GM21515 (cell line): ENCODE measurements around the gene PCID2.
A peak's percentile ranks its signal among the peaks of the same experiment; 100 is the strongest.

ENCODE experiments used
- ATAC-seq: cut with Tn5 transposase; IDR thresholded peaks from one replicate; pipeline ENCODE4 v1.9.1; 2021; ENCODE audit not compliant: unreplicated experiment

PCID2 gene

DNA sequence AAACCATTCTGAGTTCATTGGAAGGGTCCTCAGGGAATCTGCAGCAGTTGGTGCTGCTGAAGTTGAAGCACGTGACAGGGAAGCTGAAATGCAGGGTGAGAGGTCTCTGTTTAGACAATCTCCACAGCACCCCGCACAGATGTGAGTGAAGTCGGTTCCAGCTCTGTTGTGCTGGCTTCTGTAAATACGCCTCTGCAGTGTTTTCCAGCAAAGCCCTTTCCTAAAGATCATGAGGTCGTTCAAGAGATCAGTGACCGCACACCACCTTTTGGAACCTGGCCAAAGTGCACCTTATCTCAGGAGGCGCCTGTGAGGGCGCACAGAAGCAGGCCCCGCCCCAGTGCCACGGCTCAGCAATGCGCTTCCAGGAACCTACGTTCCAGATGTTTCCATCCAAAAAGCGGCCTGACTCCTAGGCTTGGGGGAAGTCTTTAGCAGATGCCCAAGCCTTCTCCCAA is 11.7 kb upstream of the PCID2 start:
- no peak for ATAC-seq

DNA sequence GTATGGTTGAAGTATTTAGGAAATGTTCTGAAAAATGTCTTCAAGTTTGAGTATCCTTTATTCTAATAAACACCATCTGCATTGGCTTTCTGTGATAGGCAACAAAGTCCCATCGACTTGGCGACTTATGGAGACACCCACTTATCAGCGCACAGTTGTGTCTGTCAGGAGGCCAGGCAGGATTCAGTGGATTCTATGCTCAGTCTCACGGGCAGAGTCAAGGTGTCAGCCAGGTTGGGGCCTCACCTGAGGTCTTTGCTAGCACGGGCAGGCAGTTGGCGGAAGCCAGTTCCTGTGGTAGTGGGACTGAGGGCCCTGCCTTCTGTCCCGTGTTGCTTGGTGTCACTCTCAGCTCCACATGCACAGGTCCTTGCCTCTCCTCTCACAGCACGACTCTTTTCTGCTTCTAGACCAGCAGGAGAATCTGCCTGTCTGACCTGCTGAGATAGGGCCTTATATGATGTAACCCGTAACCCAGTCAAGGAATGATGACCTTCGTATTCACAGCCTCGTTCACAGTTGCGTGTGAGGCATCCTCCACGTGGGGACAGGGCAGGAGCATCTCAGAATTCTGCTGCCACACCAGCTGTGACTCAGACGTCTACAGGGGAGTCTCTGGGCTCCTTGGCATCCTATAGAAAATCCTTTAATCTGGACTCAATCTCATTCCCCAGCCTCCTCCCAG is 10.9 kb upstream of the PCID2 start:
- ATAC-seq: no peak

DNA sequence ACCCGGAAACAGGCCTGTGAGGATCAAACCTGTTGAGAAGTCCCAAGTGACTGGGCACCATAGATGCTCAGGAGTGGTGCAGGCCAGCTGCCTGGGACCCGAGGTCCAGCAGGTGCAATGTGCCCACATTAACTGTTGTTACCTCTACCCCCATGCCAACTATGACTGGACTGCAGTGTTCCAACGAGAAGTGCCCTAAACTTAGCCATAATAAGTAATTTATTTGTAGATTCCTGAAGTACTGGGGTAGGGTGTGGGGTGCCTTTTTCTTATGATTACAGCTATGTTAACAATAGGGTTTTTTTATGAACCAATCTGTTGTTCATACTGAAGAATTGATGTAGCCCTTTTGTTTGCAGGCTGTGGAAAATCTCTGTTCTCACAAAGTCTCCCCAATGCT is 10.1 kb upstream of the PCID2 start:
- ATAC-seq: no peak

DNA sequence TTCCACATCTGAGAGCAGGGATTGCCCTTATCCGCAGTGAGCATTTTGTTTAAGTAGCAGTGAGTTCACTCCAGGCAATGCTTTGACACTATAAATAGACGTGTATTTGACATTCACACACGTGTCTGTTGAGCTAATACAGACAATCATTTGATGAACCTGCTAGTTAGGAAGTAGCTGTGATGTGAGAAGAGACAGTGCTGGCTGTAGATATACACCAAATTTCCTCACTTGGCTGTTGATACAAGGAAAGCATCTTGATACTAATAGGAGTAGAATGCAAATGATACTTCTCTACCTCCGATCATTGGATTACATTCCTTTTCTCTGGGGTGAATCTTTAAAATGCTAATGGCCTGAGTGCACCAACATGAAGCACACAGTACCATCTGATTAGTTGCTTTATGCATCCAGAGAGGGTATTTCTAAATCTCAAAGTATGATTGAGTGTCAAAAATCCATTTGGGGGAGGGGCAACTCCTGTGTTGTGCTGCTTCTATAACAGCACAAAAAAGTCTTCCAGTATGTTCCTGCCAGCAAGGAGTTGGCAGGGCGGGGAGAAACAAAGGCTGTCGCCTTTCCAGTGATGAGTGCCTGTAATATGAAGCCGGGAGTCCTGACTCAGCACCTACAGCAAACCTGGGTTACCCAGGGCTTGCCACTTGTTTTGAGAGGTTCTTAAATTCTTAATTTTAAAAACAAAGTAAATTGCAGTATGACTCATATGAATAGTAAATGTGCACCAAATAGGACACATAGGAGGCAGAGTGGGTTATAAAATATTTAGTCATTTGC is 8.0 kb upstream of the PCID2 start:
- ATAC-seq: no peak

DNA sequence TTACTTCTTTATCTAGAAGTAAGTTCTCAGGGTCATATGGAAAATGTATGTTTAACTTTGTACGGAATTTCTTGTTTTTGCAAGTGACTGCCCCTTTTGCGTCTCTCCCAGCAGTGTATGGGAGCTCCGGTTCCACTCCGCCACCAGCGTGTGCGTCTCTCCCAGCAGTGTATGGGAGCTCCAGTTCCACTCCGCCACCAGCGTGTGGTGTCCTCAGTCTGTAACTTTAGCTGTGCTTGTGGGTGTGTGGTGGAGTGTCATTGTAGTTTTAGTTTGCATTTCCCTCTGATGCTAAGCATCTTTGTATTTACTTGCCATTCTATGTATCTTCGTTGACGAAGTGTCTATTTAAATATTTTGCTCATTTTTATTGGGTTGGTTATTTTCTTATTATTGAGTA is 3.3 kb upstream of the PCID2 start:
- ATAC-seq: no peak

DNA sequence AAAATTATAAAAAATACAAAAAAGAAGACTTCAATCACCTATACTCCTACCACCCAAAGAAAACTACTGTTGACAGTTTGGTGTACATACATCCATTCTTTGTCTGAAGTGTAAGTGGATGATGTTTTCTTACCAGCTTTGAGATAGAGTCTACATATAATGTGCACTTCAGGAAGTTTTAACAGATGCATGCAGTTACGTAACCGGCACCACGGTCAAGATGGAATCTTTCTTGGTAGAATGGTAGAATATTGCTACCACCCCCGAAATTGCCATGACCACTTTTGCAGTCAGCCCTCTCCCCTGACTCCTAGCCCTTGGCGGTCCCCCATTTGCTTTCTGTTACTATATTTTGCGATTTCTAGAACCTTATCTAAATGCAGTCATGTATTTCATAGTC is 2.4 kb upstream of the PCID2 start:
- no peak for ATAC-seq

DNA sequence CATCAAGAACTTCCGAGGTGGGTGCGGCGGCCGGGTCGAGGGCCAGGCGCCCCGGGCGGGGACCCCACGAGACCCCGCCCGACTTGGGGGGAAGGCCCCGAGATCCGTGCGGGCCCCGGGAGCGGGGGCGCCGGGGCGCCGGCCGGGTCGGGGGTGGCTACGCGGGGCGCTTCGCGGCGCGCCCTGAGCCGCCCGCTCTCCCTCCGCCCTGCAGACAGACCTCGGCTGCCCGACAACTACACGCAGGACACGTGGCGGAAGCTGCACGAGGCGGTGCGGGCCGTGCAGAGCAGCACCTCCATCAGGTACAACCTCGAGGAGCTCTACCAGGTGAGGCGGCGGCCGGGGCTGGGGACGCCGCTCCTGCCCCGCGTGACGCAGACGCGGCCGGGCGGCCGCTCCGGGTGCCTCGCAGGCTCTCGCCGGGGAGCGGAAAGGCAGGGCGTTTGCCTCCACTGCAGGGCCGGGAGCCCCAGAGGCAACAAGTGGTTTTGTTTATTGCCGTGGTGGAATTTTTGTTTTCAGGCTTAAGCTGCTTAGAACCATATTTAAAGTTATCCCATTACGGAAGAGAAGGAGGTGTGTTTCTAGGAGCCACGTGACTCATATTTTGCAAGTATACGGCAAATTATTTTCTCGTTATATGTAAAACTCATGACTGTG is 1.4 kb upstream of the PCID2 start:
- peak; percentile 44 for ATAC-seq

DNA sequence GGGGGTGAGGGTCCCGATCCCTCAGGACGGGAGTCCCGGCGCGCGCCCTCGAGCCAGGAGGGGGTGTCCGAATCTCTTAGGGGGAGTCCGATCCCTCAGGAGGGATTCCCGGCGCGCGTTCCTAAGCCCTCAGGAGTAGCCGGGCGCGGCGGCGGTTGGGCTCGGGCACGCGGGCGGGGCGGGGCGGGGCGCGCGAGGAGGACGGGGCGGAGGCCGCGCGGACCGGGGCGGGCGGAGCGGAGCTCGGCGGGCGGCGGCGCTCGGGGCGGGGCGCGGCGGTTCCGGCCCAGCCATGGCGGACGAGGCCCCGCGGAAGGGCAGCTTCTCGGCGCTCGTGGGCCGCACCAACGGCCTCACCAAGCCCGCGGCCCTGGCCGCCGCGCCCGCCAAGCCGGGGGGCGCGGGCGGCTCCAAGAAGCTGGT is 878 bp upstream of the PCID2 start, which contains the start of gene CUL4A:
Gene CUL4A, plus strand, starts transcription at position 278 of the 423 bp plus-strand sequence. Its CDS starts 15 bp downstream, at position 293.
- peak; percentile 37 for ATAC-seq

DNA sequence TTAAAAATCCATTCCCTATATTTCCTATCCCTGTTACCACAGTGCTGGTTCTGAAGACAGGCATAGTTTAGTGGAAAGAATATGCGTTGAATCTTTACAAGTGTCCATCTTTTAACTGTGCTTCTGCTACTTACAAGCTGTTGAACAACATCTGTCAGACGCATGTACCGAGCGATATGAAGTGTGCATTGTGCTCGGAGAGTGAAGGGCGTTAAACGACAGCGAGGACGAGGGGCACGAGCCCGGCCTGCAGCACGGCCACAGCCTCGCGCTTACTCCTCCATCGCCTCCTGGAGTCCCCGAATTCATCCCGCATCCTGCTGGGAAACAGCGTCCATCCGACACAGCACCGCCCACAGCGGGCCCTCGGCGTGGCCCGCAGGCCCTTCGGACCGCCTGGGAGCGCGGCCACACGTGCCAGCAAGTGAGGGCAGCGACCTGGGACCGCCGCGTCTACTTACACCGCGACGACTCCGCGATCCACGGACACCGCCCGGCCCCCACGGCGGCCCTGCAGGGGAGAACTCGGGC is 514 bp downstream of the PCID2 start:
- ATAC-seq: peak; percentile 25

DNA sequence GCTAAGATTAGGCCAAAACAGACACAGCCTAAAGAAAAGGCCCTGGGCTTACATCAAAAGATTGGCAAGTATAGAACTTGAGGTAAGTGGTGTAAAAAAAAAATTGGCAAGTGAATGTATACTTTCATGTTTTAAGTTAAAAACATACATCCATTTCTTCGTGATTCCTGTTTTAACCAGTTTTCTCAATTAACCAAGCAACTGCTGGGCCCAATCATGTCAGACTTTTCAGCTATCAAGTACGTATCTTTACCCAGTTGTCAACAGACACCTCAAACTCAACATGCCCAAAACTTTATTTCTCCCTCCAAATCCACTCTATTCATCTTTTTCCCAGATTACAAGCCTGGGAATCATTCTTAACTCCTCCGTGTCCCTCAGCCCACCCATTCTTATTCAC is 1.0 kb downstream of the PCID2 start:
- no peak for ATAC-seq

DNA sequence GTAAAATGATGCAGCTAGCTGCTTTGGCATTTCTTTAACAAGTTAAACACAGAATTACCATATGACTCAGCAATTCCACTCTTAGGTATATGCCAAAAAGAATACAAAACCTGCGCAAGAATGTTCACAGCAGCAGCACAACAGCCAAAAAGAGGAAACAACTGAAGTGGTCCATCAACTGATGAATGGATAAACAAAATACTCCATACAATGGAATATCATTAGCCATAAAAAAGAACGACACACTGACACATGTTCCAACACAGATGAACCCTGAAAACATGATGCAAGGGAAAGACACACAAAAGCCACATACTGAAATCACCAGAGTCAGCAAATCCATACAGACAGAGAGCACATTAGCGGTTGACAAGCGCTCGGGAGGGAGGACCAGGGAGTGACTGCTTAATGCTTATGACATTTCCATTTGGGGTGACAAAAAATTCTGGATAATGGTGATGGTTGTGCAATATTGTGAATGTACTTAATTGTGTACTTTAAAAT is 3.0 kb downstream of the PCID2 start:
- no peak for ATAC-seq

DNA sequence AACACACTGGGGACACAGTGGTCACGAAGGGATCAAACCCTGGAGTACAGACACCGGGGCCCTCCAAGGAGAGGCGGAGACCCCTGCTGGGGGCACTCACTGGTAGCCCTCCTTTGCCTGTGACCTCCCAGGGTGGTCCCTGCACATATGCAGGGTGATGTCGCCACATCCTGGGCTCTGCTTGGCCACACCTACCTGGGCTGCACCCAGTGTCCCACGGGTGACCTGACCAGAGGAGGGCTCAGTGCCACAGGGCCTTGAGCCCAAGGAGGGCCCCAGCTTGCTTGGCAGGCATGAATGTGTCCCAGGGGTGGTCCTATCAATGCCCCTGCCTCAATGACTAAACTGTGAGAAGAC is 4.1 kb downstream of the PCID2 start:
- ATAC-seq: no peak

DNA sequence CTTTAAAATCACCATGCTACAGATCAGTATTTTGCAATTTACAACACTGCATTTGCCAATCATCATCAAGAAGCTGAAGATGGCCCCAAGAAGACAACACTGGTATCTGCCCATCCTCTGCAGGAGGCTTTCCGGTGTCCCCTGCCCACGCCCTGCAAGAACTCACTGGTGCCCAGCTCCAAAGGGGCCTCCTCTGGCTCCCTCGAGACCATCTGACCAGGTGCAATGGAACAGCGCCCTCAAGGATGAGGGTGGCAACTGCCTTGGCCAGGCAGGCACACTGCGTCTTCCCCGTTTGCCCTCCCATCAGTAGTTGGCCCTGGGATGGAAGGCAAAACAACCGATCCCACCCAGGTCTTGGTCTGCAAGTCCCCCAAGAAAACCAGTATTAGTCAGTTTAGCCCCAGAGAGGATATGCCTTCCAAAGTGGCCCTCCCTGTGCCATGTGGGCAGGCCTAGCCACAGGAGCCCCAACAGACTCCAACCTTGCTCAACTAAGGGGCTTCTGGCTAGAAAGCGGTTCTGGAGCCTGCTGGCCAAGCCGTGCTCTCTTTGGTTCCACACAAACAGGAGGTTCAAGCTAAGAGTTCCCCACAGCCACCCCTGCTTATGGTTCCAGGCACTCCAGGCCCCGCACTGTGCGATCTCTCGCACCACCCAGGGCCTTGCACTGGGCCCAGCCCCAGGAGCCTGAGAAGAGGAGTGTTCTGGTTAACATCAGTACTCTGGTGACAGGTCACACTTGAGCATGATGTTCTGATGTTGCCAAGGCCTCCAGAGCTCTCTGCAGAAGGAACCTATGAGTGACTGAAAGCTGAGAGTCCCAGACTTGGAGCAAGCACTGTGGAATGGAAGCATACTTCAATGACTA is 4.7 kb downstream of the PCID2 start:
- no peak for ATAC-seq

DNA sequence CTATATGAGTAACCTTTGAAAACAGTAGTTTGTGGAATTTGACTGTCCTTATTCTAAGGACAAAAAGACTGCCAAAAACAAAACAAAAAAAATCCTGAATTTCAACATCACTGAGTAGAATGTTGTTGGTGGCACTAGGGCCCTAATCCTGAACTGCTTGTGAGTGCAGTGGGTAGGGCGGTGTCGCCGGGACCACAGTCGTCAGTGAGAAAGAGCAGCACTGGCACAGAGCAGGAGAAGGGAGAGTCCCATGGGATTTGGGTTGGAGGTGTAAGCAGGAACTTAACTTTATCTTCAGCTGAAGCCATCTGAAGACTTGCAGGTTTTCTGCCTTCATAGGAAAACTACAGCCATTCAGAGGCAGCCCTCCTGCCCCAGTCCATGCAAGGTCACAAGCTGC is 5.6 kb downstream of the PCID2 start:
- ATAC-seq: no peak

DNA sequence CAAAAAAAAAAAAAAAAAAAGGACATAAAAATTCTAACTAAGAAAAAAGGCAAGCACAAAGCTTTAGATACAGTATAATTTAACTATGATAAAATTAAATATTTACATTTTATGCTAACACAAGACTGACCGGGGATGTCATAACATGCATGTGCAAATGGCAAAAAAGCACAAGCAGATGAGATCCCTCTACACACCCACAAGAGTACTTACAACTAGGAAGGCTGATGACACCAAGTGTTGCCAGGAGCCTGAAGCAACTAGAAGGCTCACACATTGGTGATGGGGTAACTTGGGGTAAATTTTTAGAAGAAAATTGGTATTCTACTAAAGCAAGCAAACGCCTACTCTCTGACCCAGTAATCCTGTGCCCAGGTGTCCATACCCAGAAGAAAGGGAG is 6.7 kb downstream of the PCID2 start:
- ATAC-seq: no peak

DNA sequence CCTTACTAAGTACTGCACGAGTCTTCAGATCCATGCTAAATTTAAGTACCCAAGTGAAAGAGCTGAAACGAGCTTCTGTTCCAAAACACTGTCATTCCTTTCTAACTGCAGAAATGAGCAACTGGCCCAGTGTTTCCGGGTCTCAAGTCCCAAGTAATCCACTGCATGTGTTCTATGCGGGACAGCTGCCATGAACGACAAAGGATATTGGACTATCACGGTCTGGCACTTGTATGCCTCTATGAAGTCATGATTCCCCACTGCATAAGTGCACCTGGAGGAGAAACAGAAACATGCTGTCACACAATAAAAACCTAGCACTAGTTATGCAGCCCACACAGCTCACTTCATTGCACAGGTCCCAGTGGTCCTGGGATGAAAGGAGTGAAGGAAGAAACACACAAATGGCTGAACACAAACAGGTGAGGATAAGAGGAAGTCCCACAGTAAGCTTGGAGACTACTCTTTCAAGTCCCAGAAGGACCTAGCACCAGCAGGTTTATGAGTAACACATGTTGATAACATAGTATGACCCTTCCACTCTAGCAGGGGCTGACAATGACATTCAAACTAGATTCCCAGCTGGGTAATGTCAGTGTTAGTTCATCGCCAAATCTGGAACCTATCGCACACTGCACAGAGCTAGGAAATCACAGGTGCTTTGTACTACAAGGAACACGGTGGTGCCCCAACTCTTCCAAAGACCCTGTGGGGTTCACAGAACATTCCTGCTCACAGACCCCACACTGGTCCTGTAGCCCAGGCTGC is 11.3 kb downstream of the PCID2 start:
- ATAC-seq: no peak

DNA sequence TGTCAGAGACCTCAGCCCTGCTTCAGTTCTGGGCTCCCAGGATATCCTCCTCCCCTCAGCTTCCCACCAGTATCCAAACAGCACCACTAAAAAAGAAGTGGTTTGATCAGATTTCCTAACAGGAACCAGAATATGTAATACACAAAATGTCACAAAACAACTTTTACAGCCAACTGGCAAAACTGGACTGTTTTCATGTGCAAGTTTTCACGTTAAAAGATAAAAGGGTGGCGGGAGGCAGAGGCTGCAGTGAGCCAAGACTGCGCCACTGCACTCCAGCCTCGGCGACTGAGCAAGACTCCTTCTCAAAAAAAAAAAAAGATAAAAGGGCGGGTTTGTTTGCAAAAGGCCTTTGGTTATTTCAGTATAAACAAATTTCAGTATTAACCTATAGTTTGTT is 13.1 kb downstream of the PCID2 start:
- no peak for ATAC-seq

DNA sequence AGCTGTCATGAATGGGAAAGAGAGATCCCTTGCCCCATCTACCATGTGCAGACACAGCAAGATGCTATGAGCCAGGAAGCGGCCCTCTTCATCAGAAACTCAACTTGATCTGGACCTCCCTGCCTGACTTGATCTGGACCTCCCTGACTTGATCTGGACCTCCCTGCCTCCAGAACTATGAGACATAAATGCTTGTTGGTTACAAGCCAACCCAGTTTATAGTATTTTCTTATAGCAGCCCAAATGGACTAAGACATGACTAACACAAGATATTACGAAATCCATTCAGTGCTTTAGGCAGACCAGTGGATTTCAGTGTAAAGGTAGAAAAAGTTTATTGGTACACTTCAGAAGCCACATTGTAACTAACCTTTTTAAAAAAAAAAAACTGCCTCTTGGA is 15.6 kb downstream of the PCID2 start:
- no peak for ATAC-seq

DNA sequence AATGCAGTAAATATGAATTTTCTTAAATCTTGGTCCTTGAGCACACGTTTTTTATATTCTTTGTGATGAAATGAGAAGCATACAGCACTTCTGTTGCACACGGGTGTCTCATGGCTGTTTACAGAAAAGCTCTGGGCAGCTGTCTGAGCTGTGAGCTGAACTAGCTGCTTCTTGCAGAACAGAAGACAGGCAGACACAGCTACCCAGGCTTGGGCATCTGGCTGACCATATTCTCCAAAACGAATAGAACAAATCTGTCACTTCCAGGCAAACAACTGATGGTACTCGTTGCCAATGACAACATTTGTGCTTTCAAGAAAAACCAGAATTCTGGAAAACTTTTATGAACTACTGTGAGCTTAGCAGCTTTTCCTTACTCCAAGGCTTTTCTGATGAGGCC is 16.2 kb downstream of the PCID2 start:
- ATAC-seq: no peak

DNA sequence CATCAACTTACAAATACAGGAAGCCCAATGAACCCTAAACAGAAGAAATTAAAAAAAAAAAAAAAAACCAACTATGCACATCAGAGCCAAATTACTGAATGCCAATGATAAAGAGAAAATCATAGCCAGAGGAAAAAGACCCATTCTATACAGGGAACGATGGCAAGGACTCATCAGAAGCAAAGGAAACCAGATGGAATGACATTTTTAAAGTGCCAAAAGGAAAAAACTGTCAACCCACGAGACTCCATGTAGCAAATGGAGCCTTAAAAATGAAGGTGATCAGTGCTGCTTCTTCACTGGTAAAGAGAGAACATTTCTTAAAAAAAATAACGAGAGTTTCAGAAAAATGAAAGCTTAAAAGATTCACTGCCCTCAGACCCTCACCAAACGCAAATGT is 18.3 kb downstream of the PCID2 start:
- no peak for ATAC-seq
